ENCODE measurements around the gene NR4A3. TPM values are rescaled to one million over a fixed set of nuclear protein-coding genes. Genes with fewer than 3 reads are reported as not detected.

The NR4A3 gene
- total and polyA plus RNA-seq, 9 of the 15 experiments (the other 6 are each of a cell fraction or from before 2014, with no cell fraction given): 0.04 to 0.07 TPM; not detected in 7

DNA sequence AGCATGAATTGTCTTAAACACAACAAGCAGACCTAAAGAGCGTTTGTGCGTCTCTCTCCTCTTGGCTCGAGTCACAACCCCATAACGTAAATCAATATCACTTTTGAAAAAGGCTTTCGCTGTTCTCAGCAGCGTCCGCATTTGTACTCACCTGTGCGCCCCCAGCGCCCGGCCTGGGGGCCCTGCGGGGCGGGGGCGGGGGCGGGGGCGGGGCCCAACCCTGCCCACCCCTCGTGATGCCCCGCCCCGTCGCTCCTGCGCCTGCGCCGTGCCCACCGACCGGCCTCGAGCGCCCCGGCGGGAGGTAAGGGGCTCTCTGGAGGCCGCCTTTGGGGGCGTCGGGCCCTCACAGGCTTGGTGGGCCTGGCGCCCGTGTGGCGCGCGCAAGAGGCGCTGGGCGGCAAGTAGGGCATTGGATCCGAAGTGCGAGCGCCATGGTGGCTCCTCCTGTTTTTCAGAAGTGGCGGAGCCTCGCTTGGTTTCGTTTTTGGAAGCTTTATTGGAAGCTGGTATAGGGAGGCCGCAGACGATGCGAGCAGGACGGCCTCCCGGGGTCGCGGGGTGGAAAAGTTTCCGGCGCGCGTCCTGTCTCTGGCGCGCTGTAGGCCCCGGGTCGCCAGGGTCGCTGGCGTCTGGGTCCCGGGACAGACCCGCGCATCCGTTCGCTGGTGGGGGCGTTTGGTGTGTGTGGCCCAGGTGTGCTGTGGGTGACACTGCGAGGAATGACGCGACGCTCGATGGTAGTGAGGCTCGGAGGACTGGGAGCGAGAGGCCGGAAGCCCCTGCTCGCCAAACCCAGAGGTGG is 84.9 kb downstream of the NR4A3 start, which contains the start of gene STX17 (continued):
- TF ChIP-seq NFE2L1 (tag; IDR thresholded peaks at IDR 0.05; ENCODE audit: borderline replicate concordance, low read depth): no peak
- TF ChIP-seq RBM22 (IDR thresholded peaks at IDR 0.05; ENCODE audit: low read depth, low read length, poor library complexity, severe bottlenecking): no peak
- no peak for TF ChIP-seq ZFP30 (CRISPR knock-in tag; IDR thresholded peaks at IDR 0.05; ENCODE audit: borderline replicate concordance)
- TF ChIP-seq ZNF224 (CRISPR knock-in tag; IDR thresholded peaks at IDR 0.05): 0 out of 2 replicates have a peak, but pooled peaks have one; percentile 21
- no peak for TF ChIP-seq CEBPB (tag; IDR thresholded peaks at IDR 0.05)
- no peak for TF ChIP-seq TCF3 (CRISPR knock-in tag; IDR thresholded peaks at IDR 0.05)
- no peak for TF ChIP-seq GTF3C2 (IDR thresholded peaks at IDR 0.05; ENCODE audit: borderline replicate concordance, extremely low read depth, insufficient read length)
- no peak for TF ChIP-seq BRF1 (IDR thresholded peaks at IDR 0.05; ENCODE audit: borderline replicate concordance, extremely low read depth, insufficient read length)
- TF ChIP-seq, protein P1, sequence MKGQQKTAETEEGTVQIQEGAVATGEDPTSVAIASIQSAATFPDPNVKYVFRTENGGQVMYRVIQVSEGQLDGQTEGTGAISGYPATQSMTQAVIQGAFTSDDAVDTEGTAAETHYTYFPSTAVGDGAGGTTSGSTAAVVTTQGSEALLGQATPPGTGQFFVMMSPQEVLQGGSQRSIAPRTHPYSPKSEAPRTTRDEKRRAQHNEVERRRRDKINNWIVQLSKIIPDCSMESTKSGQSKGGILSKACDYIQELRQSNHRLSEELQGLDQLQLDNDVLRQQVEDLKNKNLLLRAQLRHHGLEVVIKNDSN (CRISPR knock-in tag; IDR thresholded peaks at IDR 0.05): no peak
- TF ChIP-seq, protein P2, sequence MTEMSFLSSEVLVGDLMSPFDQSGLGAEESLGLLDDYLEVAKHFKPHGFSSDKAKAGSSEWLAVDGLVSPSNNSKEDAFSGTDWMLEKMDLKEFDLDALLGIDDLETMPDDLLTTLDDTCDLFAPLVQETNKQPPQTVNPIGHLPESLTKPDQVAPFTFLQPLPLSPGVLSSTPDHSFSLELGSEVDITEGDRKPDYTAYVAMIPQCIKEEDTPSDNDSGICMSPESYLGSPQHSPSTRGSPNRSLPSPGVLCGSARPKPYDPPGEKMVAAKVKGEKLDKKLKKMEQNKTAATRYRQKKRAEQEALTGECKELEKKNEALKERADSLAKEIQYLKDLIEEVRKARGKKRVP (CRISPR knock-in tag; IDR thresholded peaks at IDR 0.05): no peak
- peak; percentile 45; the same call in 1 of the 2 replicates for TF ChIP-seq HDAC8 (tag; IDR thresholded peaks at IDR 0.05)
- peak; percentile 67; the same call in 1 of the 2 replicates for TF ChIP-seq RB1 (IDR thresholded peaks at IDR 0.05; ENCODE audit: low read depth)
- TF ChIP-seq SRSF7 (optimal IDR thresholded peaks at IDR 0.05; ENCODE audit: low read depth, low read length): no peak
- no peak for TF ChIP-seq XRCC3 (IDR thresholded peaks at IDR 0.05)
